ENCODE results near the gene PCDHGA12.
A peak's percentile ranks its signal among the peaks of the same experiment; 100 is the strongest.

The PCDHGA12 gene

GRCh38 chr5:141439411-141440141, 9.3 kb downstream of the PCDHGA12 start:
- no peak for DNase-seq (ENCODE audit: low read depth in 2 of 2)

GRCh38 chr5:141440341-141440740, 10.0 kb downstream of the PCDHGA12 start:
- no peak for DNase-seq (ENCODE audit: low read depth in 2 of 2)

GRCh38 chr5:141441571-141442170, 11.4 kb downstream of the PCDHGA12 start:
- DNase-seq (ENCODE audit: low read depth in 2 of 2), result no peak

GRCh38 chr5:141465351-141465750, 35.0 kb downstream of the PCDHGA12 start:
- no peak for DNase-seq (ENCODE audit: low read depth in 2 of 2)

GRCh38 chr5:141475625-141476131, 45.4 kb downstream of the PCDHGA12 start, which contains the start of gene PCDHGC3:
Gene PCDHGC3, plus strand, starts transcription at chr5:141475966. Its CDS starts 151 bp downstream, at chr5:141476117.
- DNase-seq (ENCODE audit: low read depth in 2 of 2), result peak; percentile 38 to 45

- DNase-seq (ENCODE audit: low read depth in 2 of 2), result no peak
These were observed 46.0 kb downstream of the PCDHGA12 start for GRCh38 chr5:141476132-141476911.

- no peak for DNase-seq (ENCODE audit: low read depth in 2 of 2)
These were observed 46.8 kb downstream of the PCDHGA12 start for GRCh38 chr5:141477044-141477575.

GRCh38 chr5:141477815-141478214, 47.5 kb downstream of the PCDHGA12 start:
- DNase-seq (ENCODE audit: low read depth in 2 of 2), result no peak

- no peak for DNase-seq (ENCODE audit: low read depth in 2 of 2)
These were observed 48.1 kb downstream of the PCDHGA12 start for GRCh38 chr5:141478321-141478945.

- DNase-seq (ENCODE audit: low read depth in 2 of 2), result no peak
These were observed 49.5 kb downstream of the PCDHGA12 start for GRCh38 chr5:141479776-141480175.
